SJSA1 (cell line): ENCODE measurements around the gene OR11H1. TPM values are rescaled to one million over a fixed set of nuclear protein-coding genes. Genes with fewer than 3 reads are reported as not detected.
"Not testable (repeated sequence)": the region's sequence is repeated elsewhere in the genome, so short reads cannot be mapped to it uniquely, and the experiment has no call there.

Experiments used
- DNase-seq, 2 experiments: peaks; one replicate each; pipeline ENCODE4 v3.0.0-alpha.2; 2015 to 2020; ENCODE audit warnings: low spot score in 2 of 2, low read depth in 1 of 2
- H3K27ac ChIP-seq: fragments of 250-450 bp; sonication (Bioruptor Pico); 2 replicates; pipeline ENCODE4 v1.5.1; 2020; ENCODE audit warnings: mild to moderate bottlenecking, moderate library complexity
- H3K27me3 ChIP-seq: fragments of 250-450 bp; sonication (Bioruptor Pico); replicated peaks from 2 replicates; pipeline ENCODE4 v1.5.1; 2020; ENCODE audit warnings: mild to moderate bottlenecking, moderate library complexity
- H3K36me3 ChIP-seq: fragments of 250-450 bp; sonication (Bioruptor Pico); 2 replicates; pipeline ENCODE4 v1.5.1; 2020; ENCODE audit warnings: mild to moderate bottlenecking
- H3K4me1 ChIP-seq: fragments of 250-450 bp; sonication (Bioruptor Pico); replicated peaks from 2 replicates; pipeline ENCODE4 v1.6.1; 2021; ENCODE audit warnings: mild to moderate bottlenecking
- H3K4me3 ChIP-seq: fragments of 250-450 bp; sonication (Bioruptor Pico); 2 replicates; pipeline ENCODE4 v1.5.1; 2020; ENCODE audit warnings: mild to moderate bottlenecking
- H3K9me3 ChIP-seq: fragments of 250-450 bp; sonication (Bioruptor Pico); replicated peaks from 2 replicates; pipeline ENCODE4 v1.5.1; 2020; ENCODE audit warnings: mild to moderate bottlenecking
- total RNA-seq: library from RNA; depleted of rRNA; stranded (reverse); fragments of >200 nt; shearing (Covaris generic); gene quantifications from 2 replicates; pipeline ENCODE4 v1.2.3, GENCODE V29; 2014; rRNA removed

OR11H1 gene
- not detected in 2 replicates for total RNA-seq

- H3K9me3 ChIP-seq, H3K36me3 ChIP-seq, H3K4me3 ChIP-seq, DNase-seq, H3K4me1 ChIP-seq, H3K27me3 ChIP-seq, H3K27ac ChIP-seq: not testable (repeated sequence)
These were observed at the start of gene OR11H1 for GRCh38 chr22:15527892-15528291. OR11H1 (plus strand) TSS chr22:15528192; CDS start chr22:15528192, 0 bp downstream.

- not testable (repeated sequence) for DNase-seq
These were observed 18.0 kb upstream of the OR11H1 start for GRCh38 chr22:15509967-15510366.

GRCh38 chr22:15515896-15516295 lies 12.1 kb upstream of the OR11H1 start:
- H3K4me3 ChIP-seq, H3K4me1 ChIP-seq, DNase-seq, H3K27me3 ChIP-seq, H3K36me3 ChIP-seq, H3K9me3 ChIP-seq, H3K27ac ChIP-seq: not testable (repeated sequence)

More at GRCh38 chr22:15509967-15510366, 18.0 kb upstream of the OR11H1 start:
- H3K4me3 ChIP-seq, H3K4me1 ChIP-seq, H3K9me3 ChIP-seq, H3K27ac ChIP-seq, H3K27me3 ChIP-seq, H3K36me3 ChIP-seq: not testable (repeated sequence)

GRCh38 chr22:15553767-15554166 lies 25.8 kb downstream of the OR11H1 start:
- not testable (repeated sequence) for H3K9me3 ChIP-seq, H3K27me3 ChIP-seq, H3K36me3 ChIP-seq, H3K27ac ChIP-seq, H3K4me1 ChIP-seq, H3K4me3 ChIP-seq
- peak in 1 of 2 experiments; percentile 27 for DNase-seq

- not testable (repeated sequence) for H3K27ac ChIP-seq, H3K4me3 ChIP-seq, DNase-seq, H3K4me1 ChIP-seq, H3K27me3 ChIP-seq, H3K9me3 ChIP-seq, H3K36me3 ChIP-seq
These were observed 35.5 kb downstream of the OR11H1 start for GRCh38 chr22:15563461-15563860.

- not testable (repeated sequence) for DNase-seq, H3K27ac ChIP-seq, H3K9me3 ChIP-seq, H3K36me3 ChIP-seq, H3K27me3 ChIP-seq, H3K4me1 ChIP-seq, H3K4me3 ChIP-seq
These were observed 37.1 kb downstream of the OR11H1 start for GRCh38 chr22:15565063-15565462.

Other genes with a start within 250 kb of the OR11H1 start
- gene POTEH, start 161.8 kb downstream of the OR11H1 start, total RNA-seq = not detected in 2 replicates